SK-N-MC (cell line): ENCODE data around the gene LIMS2.

Experiments
- DNase-seq: peaks from one replicate; pipeline ENCODE4 v3.0.0-alpha.2; 2011; ENCODE audit warnings: low read depth, low spot score
- H3K27ac ChIP-seq: fragments of 200-600 bp; sonication (generic); 2 replicates; pipeline ENCODE4 v1.5.1; 2016; ENCODE audit warnings: mixed run types
- H3K36me3 ChIP-seq: fragments of 200-600 bp; sonication (generic); 2 replicates; pipeline ENCODE4 v1.6.1; 2017; ENCODE audit warnings: antibody characterized with exemption, low read length, mixed read lengths; ENCODE audit not compliant: insufficient read depth
- H3K4me3 ChIP-seq: fragments of 200-600 bp; sonication (generic); 2 replicates; pipeline ENCODE4 v1.5.1; 2016
- H3K9ac ChIP-seq: fragments of 200-600 bp; sonication (generic); 2 replicates; pipeline ENCODE4 v1.8.0; 2017; ENCODE audit warnings: mixed run types, mixed read lengths; ENCODE audit not compliant: insufficient read length
- H3K9me3 ChIP-seq: fragments of 200-600 bp; sonication (generic); 2 replicates; pipeline ENCODE4 v1.6.1; 2017; ENCODE audit warnings: low read depth, mild to moderate bottlenecking, antibody characterized with exemption, low read length, moderate library complexity, mixed read lengths
- EZH2 ChIP-seq: fragments of 200-600 bp; sonication (generic); IDR thresholded peaks from one replicate; pipeline ENCODE4 v1.6.1; 2017; ENCODE audit warnings: antibody characterized with exemption
- FOXP2 ChIP-seq: optimal IDR thresholded peaks from 2 replicates; pipeline ENCODE3; 2011; ENCODE audit warnings: mild to moderate bottlenecking, moderate library complexity; ENCODE audit not compliant: insufficient read depth; ENCODE audit errors: extremely low read length, control extremely low read depth
- POLR2AphosphoS5 ChIP-seq: IDR thresholded peaks from 2 replicates; pipeline ENCODE4 v1.6.1; 2012; ENCODE audit warnings: mild to moderate bottlenecking, low read depth, low read length, borderline replicate concordance

LIMS2 gene

GRCh38 chr2:127642706-127643438 lies 32.5 kb downstream of the LIMS2 start:
- no peak overlapping the region for H3K4me3 ChIP-seq

GRCh38 chr2:127641846-127642507 lies 33.4 kb downstream of the LIMS2 start:
- H3K4me3 ChIP-seq: no peak overlapping the region
- no peaks in the 10 kb centered on the region for H3K36me3 ChIP-seq
- H3K9ac ChIP-seq: no peak overlapping the region
- no peaks in the 10 kb centered on the region for H3K9me3 ChIP-seq
- DNase-seq: no peak
- no peak for TF ChIP-seq FOXP2
- TF ChIP-seq POLR2AphosphoS5: 0 out of 2 replicates have a peak, but pooled peaks have one; percentile 15
- H3K27ac ChIP-seq: peak overlapping the region; percentile 68

More at GRCh38 chr2:127642706-127643438, 32.5 kb downstream of the LIMS2 start:
- Histone ChIP-seq H3K9me3 (no peaks in the 10 kb centered on the region), H3K36me3 (no peaks in the 10 kb centered on the region), H3K27ac (peak overlapping the region; percentile 89), H3K9ac (peak overlapping the region; percentile 11)
- DNase-seq: no peak
- no peak for TF ChIP-seq FOXP2

GRCh38 chr2:127641133-127641532 lies 34.2 kb downstream of the LIMS2 start:
- H3K36me3 ChIP-seq: no peaks in the 10 kb centered on the region
- no peak for DNase-seq
- no peak overlapping the region for H3K9ac ChIP-seq
- no peak overlapping the region; the same call in 1 of the 2 replicates for H3K27ac ChIP-seq
- H3K9me3 ChIP-seq: no peaks in the 10 kb centered on the region
- TF ChIP-seq EZH2: no peak
- no peak for TF ChIP-seq POLR2AphosphoS5
- TF ChIP-seq FOXP2: no peak
- no peak overlapping the region for H3K4me3 ChIP-seq

GRCh38 chr2:127640082-127641072 lies 35.0 kb downstream of the LIMS2 start:
- no peaks in the 10 kb centered on the region for H3K9me3 ChIP-seq
- TF ChIP-seq POLR2AphosphoS5: no peak
- TF ChIP-seq EZH2: no peak
- TF ChIP-seq FOXP2: no peak
- peak overlapping the region; percentile 46; the same call in 1 of the 2 replicates for H3K27ac ChIP-seq
- no peaks in the 10 kb centered on the region for H3K36me3 ChIP-seq
- DNase-seq: no peak
- H3K9ac ChIP-seq: no peak overlapping the region
- H3K4me3 ChIP-seq: no peak overlapping the region

GRCh38 chr2:127639111-127639474 lies 36.2 kb downstream of the LIMS2 start:
- Histone ChIP-seq H3K4me3 (no peak overlapping the region), H3K27ac (peak overlapping the region; percentile 89), H3K9ac (no peak overlapping the region), H3K36me3 (no peaks in the 10 kb centered on the region), H3K9me3 (no peaks in the 10 kb centered on the region)
- DNase-seq: no peak
- TF ChIP-seq FOXP2 (no peak), EZH2 (no peak), POLR2AphosphoS5 (no peak)

GRCh38 chr2:127638361-127639110 lies 36.8 kb downstream of the LIMS2 start:
- H3K9me3 ChIP-seq: no peaks in the 10 kb centered on the region
- peak overlapping the region; percentile 66 for H3K9ac ChIP-seq
- H3K36me3 ChIP-seq: no peaks in the 10 kb centered on the region
- TF ChIP-seq POLR2AphosphoS5 (no peak), EZH2 (no peak), FOXP2 (no peak)
- H3K4me3 ChIP-seq: no peak overlapping the region
- DNase-seq: no peak
- peak overlapping the region; percentile 89 for H3K27ac ChIP-seq

- peak overlapping the region; percentile 89 for H3K27ac ChIP-seq
- peak overlapping the region; percentile 47; the same call in 1 of the 2 replicates for H3K4me3 ChIP-seq
- TF ChIP-seq POLR2AphosphoS5 (peak; percentile 63), FOXP2 (peak; percentile 58), EZH2 (no peak)
- peak overlapping the region; percentile 66 for H3K9ac ChIP-seq
- DNase-seq: peak; percentile 69
- no peaks in the 10 kb centered on the region for H3K9me3 ChIP-seq
- no peaks in the 10 kb centered on the region for H3K36me3 ChIP-seq
Observed at GRCh38 chr2:127637725-127638252, 37.5 kb downstream of the LIMS2 start.
